KMS-11 (cell line): ENCODE data around the gene FLT3.
A peak's percentile ranks its signal among the peaks of the same experiment; 100 is the strongest.

Experiments used
- H2AFZ ChIP-seq: fragments of 200-600 bp; sonication (generic); 2 replicates; pipeline ENCODE4 v1.6.1; 2016; ENCODE audit warnings: antibody characterized with exemption, mixed run types, low read depth
- H3K27ac ChIP-seq: fragments of 200-600 bp; sonication (generic); 2 replicates; pipeline ENCODE4 v1.6.1; 2016; ENCODE audit warnings: mild to moderate bottlenecking, mixed run types
- H3K27me3 ChIP-seq: fragments of 200-600 bp; sonication (generic); 2 replicates; pipeline ENCODE4 v1.6.1; 2017; ENCODE audit warnings: mild to moderate bottlenecking, low read depth, mixed run types, moderate library complexity; ENCODE audit not compliant: insufficient read depth
- H3K36me3 ChIP-seq: fragments of 200-600 bp; sonication (generic); 2 replicates; pipeline ENCODE4 v1.6.1; 2017; ENCODE audit warnings: mild to moderate bottlenecking, mixed run types; ENCODE audit not compliant: insufficient read depth
- H3K4me1 ChIP-seq: fragments of 200-600 bp; sonication (generic); 2 replicates; pipeline ENCODE4 v1.6.1; 2016; ENCODE audit warnings: mild to moderate bottlenecking, low read depth, mixed run types; ENCODE audit not compliant: poor library complexity, severe bottlenecking
- H3K4me2 ChIP-seq: fragments of 200-600 bp; sonication (generic); 2 replicates; pipeline ENCODE4 v1.7.0; 2016; ENCODE audit warnings: mild to moderate bottlenecking, mixed run types
- H3K4me3 ChIP-seq: fragments of 200-600 bp; sonication (generic); IDR thresholded peaks from 2 replicates; pipeline ENCODE4 v1.6.1; 2017; ENCODE audit warnings: low read depth, low read length, mixed read lengths; ENCODE audit not compliant: insufficient read depth
- H3K79me2 ChIP-seq: fragments of 200-600 bp; sonication (generic); 2 replicates; pipeline ENCODE4 v1.6.1; 2016; ENCODE audit warnings: low read depth, mixed run types; ENCODE audit not compliant: insufficient read depth
- H3K9ac ChIP-seq: fragments of 200-600 bp; sonication (generic); 2 replicates; pipeline ENCODE4 v1.6.1; 2016; ENCODE audit warnings: mild to moderate bottlenecking, mixed run types
- H4K20me1 ChIP-seq: fragments of 200-600 bp; sonication (generic); 2 replicates; pipeline ENCODE4 v1.6.1; 2016; ENCODE audit warnings: mild to moderate bottlenecking, mixed run types; ENCODE audit not compliant: insufficient read depth
- CTCF ChIP-seq: fragments of 200-600 bp; sonication (generic); conservative IDR thresholded peaks from 2 replicates; pipeline ENCODE4 v1.6.1; 2017; ENCODE audit warnings: low read depth, mild to moderate bottlenecking, antibody characterized with exemption, low read length, moderate library complexity, mixed read lengths

Gene FLT3

GRCh38 chr13:28077231-28077630, 23.1 kb downstream of the FLT3 start:
- H3K79me2 ChIP-seq: no peaks in the 10 kb centered on the region
- no peak overlapping the region for H2AFZ ChIP-seq
- no peak overlapping the region for H3K9ac ChIP-seq
- no peak for TF ChIP-seq CTCF
- H3K36me3 ChIP-seq: no peaks in the 10 kb centered on the region
- no peaks in the 10 kb centered on the region for H3K4me1 ChIP-seq
- no peak overlapping the region for H3K4me2 ChIP-seq
- no peaks in the 10 kb centered on the region for H4K20me1 ChIP-seq
- no peak overlapping the region for H3K4me3 ChIP-seq
- no peak overlapping the region for H3K27ac ChIP-seq
- H3K27me3 ChIP-seq: no peaks in the 10 kb centered on the region

GRCh38 chr13:28071424-28071823, 29.0 kb downstream of the FLT3 start:
- Histone ChIP-seq H3K36me3 (no peaks in the 10 kb centered on the region), H2AFZ (no peak overlapping the region), H3K4me3 (no peak overlapping the region), H3K9ac (no peak overlapping the region), H3K27me3 (no peaks in the 10 kb centered on the region), H4K20me1 (no peaks in the 10 kb centered on the region), H3K79me2 (no peaks in the 10 kb centered on the region), H3K4me2 (no peak overlapping the region), H3K4me1 (no peaks in the 10 kb centered on the region), H3K27ac (no peak overlapping the region)
- no peak for TF ChIP-seq CTCF

- Histone ChIP-seq H4K20me1 (no peaks in the 10 kb centered on the region), H3K27ac (no peak overlapping the region), H3K36me3 (no peaks in the 10 kb centered on the region), H3K27me3 (no peaks in the 10 kb centered on the region), H3K4me3 (no peak overlapping the region), H3K4me2 (no peak overlapping the region), H3K9ac (no peak overlapping the region), H2AFZ (no peak overlapping the region), H3K79me2 (no peaks in the 10 kb centered on the region), H3K4me1 (no peaks in the 10 kb centered on the region)
- TF ChIP-seq CTCF: no peak
Observed at GRCh38 chr13:28067491-28067890, 32.9 kb downstream of the FLT3 start.

GRCh38 chr13:28058866-28059613, 41.3 kb downstream of the FLT3 start:
- peak; percentile 41 for TF ChIP-seq CTCF
- no peaks in the 10 kb centered on the region for H3K4me1 ChIP-seq
- no peaks in the 10 kb centered on the region for H3K36me3 ChIP-seq
- H3K79me2 ChIP-seq: no peaks in the 10 kb centered on the region
- H3K27me3 ChIP-seq: no peaks in the 10 kb centered on the region
- no peak overlapping the region for H3K4me3 ChIP-seq
- H3K4me2 ChIP-seq: no peak overlapping the region
- no peak overlapping the region for H2AFZ ChIP-seq
- H3K9ac ChIP-seq: no peak overlapping the region
- H3K27ac ChIP-seq: no peak overlapping the region
- no peaks in the 10 kb centered on the region for H4K20me1 ChIP-seq
